8988T (cell line): Measurements from ENCODE around the gene DIP2A.
"Not testable (repeated sequence)": the region's sequence is repeated elsewhere in the genome, so short reads cannot be mapped to it uniquely, and the experiment has no call there.

Experiments
- DNase-seq: peaks from one replicate; pipeline ENCODE4 v3.0.0; 2011

DIP2A gene

DNA sequence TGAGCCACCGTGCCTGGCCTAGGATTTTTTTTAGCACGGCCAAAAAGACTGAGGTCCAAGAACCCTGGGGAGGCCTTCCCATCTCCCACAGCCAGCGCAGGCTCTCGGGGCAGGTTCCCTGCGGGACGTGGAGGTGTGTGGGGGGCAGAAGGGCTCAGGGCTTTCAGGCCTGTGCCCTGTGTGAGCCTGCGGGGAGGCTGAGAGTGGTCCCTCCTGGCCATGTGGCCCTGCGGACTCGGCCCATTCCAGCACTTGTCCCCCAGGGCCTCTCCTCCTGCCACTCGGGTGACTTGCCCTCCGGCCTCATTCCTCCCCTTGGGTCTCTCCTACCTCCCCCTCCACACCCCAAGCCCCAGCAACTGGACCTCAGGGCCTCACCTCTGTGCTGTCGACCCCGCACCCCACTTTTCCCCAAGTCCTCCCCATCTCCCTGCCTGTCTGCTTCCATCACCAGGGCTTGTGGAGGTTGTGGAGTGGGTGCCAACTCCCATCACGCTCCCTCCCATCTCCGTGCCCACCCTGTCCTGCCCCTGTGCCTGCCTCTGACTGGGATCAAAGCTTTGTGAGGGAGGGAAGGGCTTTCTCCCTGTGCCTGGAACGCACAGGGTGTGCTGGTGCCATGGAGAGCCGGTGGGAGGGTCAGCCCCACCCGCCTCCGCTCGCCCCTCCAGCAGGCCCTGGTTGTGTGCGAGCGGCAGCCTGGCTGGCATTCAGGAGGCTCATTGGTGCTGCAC, 32.2 kb upstream of the DIP2A start:
- DNase-seq: no peak

DNA sequence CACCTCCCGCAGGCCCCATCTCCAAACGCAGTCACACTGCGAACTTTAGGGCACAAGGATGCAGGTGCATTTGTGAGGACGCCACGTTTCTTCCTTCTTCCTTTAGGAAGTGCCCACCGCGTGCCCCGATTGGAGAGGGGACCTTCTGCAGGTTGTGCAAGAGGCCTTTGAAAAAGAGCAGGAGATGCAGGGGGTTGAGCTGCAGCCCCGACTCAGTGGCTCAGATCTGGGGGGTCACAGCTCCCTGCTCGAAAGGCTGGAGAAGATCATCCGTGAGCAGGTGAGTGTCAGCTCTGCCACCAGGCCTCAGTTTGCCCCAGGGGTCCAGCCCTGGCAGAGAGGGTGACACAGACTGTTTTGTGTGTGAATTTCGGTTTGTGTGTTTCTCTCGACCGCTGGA, 31.2 kb upstream of the DIP2A start:
- DNase-seq: no peak

DNA sequence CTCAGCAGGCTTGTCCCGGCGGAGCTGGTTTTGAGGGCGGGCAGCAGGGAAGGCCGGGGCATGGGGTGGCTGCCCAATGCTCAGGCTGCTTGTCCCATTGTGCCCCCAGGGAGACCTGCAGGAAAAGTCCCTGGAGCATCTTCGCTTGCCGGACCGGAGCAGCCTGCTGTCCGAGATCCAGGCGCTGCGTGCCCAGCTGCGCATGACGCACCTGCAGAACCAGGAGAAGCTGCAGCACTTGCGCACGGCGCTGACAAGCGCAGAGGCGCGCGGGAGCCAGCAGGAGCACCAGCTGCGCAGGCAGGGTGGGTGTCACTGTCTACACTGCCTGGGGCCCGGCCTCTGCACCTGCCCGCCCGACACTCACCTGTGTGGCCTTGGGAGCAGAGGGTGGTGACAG, 30.4 kb upstream of the DIP2A start:
- DNase-seq: no peak

DNA sequence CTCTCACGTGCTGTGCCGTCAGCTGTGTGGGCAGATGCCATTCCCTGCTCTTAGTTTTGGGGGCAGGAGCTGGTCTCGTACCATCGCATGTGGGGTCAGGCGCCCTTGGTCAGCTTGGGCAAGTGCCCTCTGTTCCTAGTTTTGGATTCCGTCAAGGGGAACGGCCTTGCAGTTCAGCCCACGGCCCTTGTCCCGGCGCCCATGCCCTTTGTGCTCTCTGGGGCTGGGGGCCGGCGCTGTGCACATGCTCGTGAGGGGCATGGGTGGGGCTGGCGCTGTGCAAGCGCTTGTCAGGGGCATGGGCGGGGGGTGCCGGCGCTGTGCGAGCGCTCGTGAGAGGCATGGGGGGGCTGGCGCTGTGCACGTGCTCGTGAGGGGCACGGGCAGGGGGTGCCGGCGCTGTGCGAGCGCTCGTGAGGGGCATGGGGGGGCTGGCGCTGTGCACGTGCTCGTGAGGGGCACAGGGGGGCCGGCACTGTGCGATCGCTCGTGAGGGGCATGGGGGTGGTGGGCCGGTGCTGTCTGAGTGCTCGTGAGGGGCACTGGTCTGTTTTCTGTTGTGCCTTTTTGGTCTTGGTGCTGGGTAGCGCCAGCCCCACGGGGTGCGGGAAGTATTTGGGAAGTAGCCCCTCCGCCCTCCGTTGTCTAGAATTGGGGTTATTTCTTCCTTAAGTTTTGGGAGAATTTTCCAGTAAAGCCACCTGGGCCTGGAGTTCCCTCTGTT, 29.5 kb upstream of the DIP2A start:
- DNase-seq: no peak

DNA sequence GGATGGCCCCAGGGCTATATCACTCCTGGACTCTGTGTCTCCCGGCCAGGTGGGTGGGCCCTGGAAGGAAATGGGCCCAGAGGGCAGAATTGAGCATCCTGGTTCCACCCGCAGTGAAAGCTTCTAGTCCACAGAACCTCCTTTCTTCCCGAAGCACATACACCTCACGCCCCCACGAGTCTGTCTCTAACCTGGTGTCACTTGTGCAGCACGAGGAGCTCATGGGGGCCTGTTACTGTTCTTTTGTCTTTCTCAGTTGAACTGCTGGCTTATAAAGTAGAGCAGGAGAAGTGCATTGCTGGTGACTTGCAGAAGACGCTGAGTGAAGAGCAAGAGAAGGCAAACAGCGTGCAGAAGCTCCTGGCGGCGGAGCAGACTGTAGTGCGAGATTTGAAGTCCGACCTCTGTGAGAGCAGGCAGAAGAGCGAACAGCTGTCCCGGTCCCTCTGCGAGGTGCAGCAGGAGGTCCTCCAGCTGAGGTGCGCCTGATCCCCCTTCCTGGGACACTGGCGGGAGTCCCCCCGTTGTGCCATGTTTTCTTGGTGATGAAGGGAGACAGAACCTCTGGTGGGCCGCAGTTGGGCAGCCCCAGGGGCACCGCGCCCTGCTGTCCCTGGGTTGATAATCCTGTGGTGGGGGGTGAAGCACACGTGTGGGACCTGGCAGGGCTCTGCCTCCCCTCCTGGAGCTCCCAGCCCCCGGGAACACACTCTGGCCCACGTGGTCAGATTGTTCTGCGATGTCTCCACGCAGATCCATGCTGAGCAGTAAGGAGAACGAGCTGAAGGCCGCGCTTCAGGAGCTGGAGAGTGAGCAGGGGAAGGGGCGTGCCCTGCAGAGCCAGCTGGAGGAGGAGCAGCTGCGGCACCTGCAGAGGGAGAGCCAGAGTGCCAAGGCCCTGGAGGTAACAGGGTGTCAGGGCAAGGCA, 28.7 kb upstream of the DIP2A start:
- no peak for DNase-seq

DNA sequence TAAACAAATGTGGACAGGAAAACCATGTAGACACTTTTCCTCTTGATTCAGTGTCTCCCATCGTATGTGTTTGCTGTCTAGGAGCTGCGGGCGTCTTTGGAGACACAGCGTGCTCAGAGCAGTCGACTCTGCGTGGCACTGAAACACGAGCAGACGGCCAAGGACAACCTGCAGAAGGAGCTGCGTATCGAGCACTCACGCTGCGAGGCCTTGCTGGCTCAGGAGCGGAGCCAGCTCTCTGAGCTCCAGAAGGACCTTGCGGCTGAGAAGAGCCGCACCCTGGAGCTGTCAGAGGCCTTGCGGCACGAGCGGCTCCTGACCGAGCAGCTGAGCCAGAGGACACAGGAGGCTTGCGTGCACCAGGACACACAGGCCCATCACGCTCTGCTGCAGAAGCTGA, 27.2 kb upstream of the DIP2A start:
- no peak for DNase-seq

DNA sequence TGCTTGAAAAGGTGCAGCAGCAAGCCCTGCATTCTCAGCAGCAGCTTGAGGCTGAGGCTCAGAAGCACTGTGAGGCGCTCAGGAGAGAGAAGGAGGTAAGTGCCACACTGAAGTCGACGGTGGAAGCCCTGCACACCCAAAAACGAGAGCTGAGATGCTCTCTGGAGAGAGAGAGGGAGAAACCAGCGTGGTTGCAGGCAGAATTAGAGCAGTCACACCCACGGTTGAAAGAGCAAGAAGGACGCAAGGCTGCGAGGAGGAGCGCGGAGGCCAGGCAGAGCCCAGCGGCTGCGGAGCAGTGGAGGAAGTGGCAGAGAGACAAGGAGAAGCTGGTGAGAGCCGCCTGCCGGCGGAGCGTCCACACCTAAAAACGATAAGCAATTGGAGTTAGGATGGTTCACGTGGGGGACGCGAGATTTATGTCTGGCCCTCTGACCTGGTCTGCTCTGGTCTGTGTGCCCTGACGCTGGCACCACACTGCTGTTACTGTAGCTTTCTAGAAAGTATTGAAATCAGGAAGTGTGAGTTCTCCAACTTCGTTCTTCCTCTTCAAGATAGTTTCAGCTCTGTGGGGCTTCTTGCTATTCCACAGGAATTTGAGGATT, 26.7 kb upstream of the DIP2A start:
- no peak for DNase-seq

DNA sequence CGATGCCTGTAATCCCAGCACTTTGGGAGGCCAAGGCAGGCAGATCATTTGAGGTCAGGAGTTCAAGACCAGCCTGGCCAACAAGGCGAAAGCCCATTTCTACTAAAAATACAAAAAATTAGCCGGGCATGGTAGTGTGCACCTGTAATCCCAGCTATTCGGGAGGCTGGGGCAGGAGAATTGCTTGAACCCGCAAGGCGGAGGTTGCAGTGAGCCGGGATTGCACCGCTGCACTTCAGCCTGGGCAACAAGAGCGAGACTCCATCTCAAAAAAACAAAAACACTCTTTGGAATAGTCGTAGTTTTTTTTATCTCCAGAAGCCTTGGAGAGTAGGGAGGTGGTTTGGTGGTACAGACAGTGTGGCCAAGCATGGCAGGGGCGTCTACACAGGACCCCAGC, 25.6 kb upstream of the DIP2A start:
- not testable (repeated sequence) for DNase-seq

DNA sequence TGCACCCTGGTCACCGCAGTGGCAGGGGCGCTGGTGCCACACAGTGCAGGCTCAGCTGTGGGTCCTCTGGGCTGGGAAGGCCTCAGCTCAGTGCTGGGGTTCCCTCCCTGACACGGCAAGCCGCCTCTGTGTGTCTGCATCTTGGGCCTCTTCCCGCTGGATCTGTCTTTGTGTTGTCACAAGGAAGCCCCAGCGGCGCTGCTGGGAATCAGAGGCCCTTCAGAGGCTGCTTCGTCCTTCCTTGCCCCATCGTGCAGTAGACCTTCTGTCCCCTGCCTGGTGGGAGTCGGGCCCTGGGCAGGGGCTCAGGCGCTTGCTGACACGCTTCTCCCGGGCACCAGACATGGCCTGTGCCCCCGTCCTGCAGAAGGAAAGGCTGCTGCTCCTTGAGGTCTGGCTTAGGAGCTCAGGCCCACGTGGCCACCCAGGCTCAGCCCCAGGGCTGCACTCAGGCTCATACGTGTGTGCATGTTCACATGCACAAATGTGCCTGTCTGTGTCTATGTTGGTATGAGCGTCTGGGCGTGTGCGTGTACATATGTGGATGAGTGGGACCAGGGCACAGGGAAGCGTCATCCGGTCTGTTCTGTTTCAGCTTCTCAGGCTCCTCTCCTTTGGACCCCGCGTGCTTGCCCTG, 24.3 kb upstream of the DIP2A start:
- no peak for DNase-seq

DNA sequence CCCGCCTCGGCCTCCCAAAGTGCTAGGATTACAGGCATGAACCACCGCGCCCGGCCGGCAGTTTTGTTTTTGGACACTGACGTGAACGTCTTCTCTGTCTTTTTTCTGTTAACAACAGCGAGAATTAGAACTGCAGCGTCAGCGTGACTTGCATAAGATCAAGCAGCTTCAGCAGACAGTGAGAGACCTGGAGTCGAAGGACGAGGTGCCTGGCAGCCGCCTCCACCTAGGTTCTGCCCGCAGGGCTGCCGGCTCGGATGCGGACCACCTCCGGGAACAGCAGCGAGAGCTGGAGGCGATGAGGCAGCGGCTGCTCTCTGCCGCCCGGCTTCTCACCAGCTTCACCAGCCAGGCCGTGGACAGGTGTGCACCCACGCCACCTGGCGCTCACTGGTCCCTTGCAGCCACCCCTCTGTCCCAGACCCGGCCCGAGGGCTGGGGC, 22.9 kb upstream of the DIP2A start:
- no peak for DNase-seq

DNA sequence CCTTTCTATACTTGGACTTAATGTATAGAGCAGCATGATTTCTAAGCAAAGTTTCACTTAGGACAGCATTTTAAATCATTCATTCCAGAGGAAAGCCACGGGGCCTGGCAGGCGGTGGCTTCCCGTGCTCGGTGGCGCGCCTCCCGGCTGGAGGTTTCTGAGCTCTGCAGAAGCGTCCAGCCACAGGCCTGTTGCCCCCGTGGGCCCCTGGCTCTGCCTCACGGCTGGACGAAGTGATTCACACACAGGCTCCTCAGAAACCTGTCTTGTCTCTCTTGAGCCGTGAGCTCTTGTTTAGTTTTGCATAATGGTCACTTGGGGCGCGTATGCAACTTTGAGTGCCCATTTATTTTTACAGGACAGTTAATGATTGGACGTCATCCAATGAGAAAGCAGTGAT, 22.1 kb upstream of the DIP2A start:
- no peak for DNase-seq

DNA sequence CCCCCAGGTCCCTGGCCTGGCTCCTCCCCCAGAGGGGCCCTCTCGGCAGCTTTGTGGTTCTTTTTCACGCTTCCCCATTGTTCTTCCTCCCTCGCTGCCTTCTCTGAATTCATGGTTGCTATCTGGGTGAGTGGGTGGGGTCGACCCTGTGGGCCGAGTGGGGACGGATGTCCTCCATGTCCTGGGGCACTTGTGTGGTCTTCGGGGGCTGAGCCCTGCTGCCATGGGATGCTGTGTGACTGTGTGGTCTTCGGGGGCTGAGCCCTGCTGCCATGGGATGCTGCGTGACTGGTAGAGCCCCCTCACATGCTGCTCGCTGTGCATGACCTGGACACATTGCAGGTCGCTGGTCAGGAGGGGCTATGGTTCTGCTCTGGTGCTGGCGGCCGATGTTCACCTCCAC, 21.6 kb upstream of the DIP2A start:
- no peak for DNase-seq

DNA sequence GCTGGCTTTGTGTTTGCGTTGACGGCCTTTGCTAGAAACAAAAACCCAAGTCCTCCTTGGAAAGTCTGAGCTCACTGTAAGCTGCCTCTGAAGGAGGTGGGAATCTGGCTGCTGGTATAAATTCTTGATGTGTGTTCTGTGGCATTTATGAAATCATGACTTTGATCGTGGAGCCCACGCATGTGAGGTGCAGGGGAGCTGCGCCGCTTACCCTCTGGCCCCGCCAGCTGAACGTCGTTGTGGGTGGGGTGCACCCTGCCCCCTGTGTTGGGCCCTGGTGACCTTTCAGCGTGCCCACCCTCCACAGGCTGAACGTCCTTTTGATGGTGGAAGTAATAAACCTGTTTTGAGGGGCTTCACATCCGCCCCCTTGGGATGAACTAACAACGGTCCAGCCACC, 21.2 kb upstream of the DIP2A start:
- no peak for DNase-seq

DNA sequence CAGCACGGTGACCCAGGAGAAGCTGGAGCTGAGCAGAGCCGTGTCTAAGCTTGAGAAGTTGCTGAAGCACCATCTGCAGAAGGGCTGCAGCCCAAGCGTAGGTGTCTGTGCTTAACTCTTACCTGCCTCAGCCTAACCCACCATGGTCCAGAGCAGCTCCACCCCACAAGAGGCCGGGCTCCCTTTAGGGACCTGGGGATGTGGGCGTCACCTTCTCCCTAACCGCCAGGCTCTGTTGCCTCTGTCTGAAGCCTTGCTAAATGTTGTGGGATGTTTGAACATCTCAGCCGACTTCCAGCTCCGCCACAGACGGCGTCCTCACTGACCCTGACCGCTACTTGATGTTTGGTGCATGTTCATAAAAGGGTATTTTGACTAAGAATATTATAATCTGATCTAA, 20.4 kb upstream of the DIP2A start:
- DNase-seq: no peak

DNA sequence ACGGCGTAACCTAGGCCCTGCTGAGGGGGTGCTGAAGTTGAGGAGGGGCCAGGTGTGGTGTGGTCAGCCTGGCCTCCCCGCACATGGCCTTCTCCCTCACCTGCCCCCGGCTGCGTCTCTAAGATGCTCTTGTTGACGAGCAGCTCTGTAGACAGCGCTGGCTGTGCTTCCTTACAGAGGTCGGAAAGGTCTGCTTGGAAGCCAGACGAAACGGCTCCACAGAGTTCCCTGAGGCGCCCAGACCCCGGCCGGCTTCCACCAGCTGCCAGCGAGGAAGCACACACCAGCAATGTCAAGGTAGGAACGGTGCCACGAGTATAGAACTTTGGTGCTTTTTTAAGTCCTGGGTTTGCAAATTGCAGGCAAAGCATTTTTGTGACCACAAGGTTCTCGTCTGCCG, 18.8 kb upstream of the DIP2A start:
- no peak for DNase-seq

DNA sequence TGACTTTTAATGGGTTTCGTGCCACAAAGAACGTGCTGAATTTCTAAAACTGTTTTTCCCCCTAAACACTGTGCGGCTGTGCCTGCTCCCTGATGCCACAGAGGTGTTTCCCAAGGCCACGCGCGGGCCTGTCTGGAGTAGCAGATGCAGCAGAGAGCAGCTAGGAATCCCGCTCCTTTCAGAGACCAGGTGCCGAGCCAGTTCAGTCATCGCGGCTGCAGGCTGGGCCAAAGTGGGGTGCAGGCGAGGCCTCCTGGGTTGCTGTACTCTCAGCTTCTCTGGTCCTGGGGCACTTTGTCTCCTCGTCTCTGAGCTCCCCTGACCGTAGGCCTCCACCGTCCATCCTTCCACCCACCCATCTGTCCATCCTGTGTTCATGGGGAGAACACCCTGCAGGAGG, 17.4 kb upstream of the DIP2A start:
- no peak for DNase-seq

DNA sequence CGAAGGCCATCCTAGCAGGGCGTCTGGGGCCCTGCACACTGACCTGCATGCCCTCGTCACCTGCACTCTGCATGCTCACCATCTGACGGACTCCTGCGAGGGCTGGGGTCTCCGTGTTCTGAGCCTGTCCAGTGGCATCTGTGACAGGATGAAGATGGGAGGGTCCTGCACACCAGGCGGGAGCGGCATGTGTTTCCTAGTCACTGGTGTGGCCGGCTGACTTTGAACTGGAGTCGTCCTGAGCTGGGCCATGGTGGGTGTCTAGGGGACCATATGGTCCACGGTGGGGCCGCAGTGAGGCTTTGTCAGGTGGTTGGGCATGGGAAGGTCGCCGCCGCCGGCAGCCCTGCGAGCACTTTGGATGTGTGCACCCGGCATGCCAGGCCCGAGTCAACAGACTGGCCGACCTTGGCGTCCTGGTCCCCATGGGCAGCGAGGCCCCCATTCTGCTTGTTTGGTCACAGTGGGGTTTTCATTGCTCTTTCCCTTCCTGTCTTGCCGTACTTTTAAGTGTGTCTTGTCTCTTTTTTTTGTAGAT, 16.7 kb upstream of the DIP2A start:
- no peak for DNase-seq

DNA sequence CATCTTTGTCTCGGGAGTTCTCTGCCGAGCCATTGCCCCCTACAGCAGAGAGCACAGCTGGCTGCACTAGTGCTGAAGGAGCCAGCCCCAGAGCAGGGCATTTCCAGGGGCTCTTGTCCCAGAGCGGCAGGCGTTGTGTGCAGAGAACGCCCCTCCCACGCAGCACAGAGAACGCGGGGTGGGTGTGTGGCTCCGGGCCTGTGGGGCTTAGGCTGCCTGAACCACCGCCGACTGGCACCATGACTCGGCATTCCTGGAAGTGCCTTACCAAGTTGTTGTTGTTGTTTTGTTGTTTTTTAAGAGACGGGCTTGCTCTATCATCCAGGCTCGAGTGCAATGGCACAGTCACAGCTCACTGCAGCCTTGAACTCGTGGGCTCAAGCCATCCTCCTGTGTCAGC, 15.8 kb upstream of the DIP2A start:
- DNase-seq: no peak

DNA sequence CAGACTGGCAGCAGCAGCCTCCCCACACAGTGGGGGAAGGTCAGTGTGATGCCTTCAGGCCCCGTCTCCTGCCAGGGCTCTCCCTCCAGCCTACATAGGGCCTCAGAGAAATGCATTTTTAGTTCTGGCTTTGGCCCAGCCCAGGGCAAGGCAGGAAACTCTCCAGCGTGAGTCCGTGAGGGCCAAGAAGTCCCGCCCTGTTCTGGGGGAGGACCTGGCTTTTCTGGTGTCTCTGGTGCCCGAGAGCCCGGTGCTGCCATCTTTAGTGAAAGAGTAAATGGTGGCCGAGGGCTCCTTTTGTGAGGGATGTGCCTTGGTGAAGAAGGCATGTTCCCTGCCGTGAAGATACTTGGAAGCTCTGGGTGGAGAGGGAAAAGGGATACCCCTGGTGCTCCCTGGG, 14.8 kb upstream of the DIP2A start:
- no peak for DNase-seq

DNA sequence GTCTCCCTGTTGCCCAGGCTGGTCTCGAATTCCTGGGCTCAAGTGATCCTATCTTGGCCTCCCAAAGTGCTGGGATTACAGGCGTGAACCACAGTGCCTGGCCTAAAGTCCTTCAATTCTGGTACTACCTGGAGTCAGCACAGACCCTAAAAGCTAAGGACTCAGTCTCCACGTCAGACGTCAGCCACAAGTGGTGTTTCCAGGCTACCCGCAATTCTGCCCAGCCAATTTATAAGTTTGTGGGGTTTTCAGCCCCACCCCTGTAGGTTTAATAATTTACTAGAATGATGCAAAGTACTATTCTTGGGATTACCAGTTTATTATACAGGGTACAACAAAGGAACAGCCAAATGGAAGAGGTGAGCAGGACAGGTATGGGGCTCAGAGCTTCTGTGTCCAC, 10.6 kb upstream of the DIP2A start:
- DNase-seq: no peak

DNA sequence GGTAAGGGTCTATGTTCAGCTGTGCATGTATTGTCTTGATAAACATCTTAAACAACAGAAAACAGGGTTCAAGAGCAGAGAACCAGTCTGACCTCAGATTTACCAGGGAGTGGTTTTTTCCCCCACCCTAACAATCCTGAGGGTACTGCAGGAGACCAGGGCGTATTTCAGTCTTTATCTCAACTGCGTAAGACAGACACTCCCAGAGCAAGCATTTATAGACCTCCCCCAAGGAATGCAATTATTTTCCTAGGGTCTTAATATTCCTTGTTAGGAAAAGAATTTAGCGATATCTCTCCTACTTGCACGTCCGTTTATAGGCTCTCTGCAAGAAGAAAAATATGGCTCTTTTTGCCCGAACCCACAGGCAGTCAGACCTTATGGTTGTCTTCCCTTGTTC, 9.8 kb upstream of the DIP2A start:
- DNase-seq: not testable (repeated sequence)

DNA sequence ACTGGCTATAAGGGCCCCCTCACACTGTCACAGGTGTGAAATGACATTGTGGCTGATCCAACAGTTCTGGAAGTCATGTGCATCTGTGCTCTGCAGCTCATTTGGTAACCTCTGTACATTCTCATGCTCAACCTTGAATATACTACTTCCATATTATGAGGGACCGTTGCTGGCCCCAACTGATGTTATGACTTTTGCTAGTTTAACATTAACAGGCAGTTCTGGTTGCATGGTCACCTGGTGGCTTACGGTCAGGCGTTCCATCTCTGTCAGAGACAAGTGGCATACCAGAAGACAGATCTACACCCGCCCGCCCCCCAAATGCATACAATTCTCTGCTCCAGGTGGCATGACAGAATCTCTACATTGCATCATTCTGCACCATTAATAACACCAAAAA, 6.0 kb upstream of the DIP2A start:
- DNase-seq: no peak

DNA sequence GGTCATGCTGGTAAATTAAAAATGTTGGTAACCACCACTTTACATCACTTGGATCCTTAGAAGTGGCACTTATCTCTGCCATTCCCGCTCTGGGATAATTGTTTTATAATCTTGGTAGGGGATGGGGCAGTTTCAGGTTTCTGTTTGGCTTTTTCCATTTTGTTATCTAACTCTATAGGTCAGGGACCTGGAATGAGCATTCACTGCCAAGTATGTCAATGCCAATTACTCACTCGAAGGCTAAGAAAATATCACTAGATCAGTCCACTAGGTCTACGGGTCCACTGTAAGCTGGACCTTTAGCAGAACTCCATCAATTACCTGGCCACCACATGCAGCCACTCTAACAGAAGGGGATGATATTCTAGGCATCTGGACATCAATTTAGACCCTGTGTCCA, 4.5 kb upstream of the DIP2A start:
- no peak for DNase-seq
